ENCODE results near the gene VPS8.

Gene VPS8

DNA sequence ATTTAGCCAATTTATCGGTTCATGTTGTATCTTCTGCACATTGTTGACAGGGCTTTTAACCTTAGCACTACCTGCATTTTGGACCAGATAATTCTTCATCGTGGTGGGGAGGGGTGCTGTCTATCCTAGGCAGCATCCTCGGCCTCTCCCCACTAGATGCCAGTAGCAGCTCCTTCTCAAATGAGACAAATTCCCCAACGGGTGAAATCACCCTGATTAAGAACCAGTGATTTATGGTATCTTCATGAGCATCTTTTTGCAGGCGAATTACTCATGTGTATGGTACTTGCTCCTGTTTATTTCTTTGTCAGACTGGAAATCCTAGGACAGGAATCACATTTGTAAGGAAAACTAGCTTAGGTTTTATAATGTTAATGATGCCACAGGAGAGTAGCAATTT, 272.9 kb downstream of the VPS8 start:
- TF ChIP-seq, protein P1, sequence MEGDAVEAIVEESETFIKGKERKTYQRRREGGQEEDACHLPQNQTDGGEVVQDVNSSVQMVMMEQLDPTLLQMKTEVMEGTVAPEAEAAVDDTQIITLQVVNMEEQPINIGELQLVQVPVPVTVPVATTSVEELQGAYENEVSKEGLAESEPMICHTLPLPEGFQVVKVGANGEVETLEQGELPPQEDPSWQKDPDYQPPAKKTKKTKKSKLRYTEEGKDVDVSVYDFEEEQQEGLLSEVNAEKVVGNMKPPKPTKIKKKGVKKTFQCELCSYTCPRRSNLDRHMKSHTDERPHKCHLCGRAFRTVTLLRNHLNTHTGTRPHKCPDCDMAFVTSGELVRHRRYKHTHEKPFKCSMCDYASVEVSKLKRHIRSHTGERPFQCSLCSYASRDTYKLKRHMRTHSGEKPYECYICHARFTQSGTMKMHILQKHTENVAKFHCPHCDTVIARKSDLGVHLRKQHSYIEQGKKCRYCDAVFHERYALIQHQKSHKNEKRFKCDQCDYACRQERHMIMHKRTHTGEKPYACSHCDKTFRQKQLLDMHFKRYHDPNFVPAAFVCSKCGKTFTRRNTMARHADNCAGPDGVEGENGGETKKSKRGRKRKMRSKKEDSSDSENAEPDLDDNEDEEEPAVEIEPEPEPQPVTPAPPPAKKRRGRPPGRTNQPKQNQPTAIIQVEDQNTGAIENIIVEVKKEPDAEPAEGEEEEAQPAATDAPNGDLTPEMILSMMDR (IDR thresholded peaks at IDR 0.05; ENCODE audit: extremely low read depth, missing control alignments) = no peak
- no peak for DNase-seq (ENCODE audit: low spot score)

DNA sequence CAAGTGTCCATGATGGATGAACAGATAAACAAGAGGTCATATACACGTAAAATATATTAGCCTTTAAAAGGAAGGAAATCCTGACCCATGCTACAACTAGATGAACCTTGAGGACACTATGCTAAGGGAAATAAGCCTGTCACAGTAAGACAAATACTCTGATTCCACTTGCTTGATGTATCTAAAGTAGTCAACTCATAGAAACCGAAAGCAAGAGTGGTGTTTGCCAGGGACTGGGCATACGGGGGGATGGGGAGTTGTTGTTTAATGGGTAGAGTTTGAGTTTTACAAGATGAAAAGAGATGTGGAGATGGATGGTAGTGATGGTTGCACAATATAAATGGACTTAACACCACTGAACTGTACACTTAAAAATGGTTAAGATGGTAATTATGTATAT, 275.5 kb downstream of the VPS8 start:
- TF ChIP-seq, protein P1 (IDR thresholded peaks at IDR 0.05; ENCODE audit: extremely low read depth, missing control alignments) = no peak
- no peak for DNase-seq (ENCODE audit: low spot score)

DNA sequence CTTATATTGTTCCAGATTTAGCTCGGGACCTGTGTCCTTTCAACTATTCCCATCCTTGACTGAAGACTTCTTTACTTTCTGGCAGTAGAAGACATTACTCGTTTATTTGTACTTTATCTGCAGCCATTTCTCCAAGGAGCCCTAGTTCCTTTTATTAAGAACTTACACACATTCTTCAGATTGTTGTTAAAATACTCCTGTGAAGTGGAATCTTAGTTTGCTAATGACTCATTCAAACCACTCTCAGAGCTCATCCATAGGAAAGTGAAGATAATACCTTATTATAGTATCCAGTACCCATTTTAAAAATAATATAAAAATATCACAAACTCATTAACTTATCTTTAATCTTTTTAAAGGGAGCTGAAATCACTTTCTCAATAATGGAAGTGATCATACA, 277.4 kb downstream of the VPS8 start:
- TF ChIP-seq, protein P1 (IDR thresholded peaks at IDR 0.05; ENCODE audit: extremely low read depth, missing control alignments) = no peak

DNA sequence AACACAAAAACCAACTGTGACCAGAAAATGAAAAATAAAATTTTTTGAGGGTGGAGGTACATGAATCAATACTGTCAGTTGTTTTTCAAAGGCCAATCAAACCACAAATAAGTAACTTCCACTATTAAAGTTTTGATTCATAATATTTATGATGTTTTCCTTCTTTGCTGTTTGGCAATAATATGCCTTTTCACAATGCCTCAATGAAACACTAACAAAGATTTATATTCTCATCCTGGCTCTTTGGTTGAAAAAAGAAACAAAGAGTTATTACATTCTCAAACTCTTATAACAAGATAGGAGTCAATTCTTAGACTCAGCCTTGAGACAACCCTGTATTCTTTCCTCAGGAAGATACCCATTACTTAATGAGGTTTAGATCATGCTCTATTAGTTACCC, 277.8 kb downstream of the VPS8 start:
- TF ChIP-seq, protein P1 (IDR thresholded peaks at IDR 0.05; ENCODE audit: extremely low read depth, missing control alignments) = no peak
- no peak for DNase-seq (ENCODE audit: low spot score)

More for the DNA sequence above, 277.4 kb downstream of the VPS8 start:
- no peak for DNase-seq (ENCODE audit: low spot score)

DNA sequence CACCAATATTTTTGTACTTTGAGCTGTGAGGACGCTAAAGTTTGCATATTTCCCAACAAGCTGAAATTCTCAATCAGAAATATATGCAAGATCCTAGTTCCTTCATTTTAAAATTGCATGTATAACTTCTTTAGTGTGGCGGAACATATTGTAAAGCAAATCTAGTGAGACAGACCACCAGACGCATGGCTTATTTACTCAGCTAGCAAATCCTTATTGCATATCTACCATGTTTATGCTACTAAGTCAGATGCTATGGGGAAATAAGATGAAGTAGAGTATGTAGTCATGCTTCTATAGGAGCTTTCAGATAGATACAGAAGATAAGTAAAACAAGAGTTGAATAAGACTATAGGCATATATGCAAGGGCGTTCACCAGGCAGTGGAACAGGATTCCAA, 278.8 kb downstream of the VPS8 start:
- DNase-seq (ENCODE audit: low spot score) = no peak
- TF ChIP-seq, protein P1 (IDR thresholded peaks at IDR 0.05; ENCODE audit: extremely low read depth, missing control alignments) = no peak

DNA sequence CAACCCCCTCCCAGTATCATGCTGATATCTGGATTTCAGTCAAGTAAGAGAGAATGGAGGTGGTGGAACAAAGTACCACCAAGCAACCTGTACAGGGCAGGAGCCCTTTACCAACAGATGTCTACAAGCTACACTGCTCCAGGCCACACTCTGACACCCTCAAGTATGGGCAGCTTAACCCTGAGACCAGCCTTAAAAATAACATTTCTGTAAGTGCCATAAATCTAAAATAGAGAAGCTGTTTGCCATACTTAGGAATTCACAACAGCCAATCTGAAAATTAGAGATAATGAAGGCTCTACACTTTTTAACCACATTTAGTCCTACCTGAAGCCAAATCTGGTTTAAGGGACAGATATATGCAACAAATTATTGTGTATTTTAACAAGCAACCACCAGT, 281.1 kb downstream of the VPS8 start:
- TF ChIP-seq, protein P1 (IDR thresholded peaks at IDR 0.05; ENCODE audit: extremely low read depth, missing control alignments) = no peak
- DNase-seq (ENCODE audit: low spot score) = no peak

DNA sequence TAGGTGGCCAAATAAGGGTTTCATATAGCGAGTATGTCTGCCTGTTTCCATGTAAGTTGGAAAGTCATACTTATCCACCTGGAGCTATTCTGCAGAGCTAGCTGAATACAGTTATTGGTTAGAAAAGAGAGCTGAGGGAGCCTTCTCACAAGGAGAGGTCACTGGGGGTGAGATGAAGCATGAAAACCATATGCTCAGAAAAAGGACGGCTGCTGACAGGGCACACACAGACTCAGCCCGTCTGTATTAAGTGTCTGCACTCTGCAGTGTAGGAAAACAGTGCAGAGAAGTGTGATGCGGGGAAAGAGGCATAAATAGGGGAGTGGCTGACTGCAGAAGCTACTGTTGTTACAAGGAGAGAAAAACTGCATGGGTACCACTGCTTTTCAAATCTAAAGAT, 282.7 kb downstream of the VPS8 start:
- no peak for DNase-seq (ENCODE audit: low spot score)
- TF ChIP-seq, protein P1 (IDR thresholded peaks at IDR 0.05; ENCODE audit: extremely low read depth, missing control alignments) = no peak
